ENCODE data around the gene BSDC1.
"Not testable (repeated sequence)": the region's sequence is repeated elsewhere in the genome, so short reads cannot be mapped to it uniquely, and the experiment has no call there.

BSDC1 gene

DNA sequence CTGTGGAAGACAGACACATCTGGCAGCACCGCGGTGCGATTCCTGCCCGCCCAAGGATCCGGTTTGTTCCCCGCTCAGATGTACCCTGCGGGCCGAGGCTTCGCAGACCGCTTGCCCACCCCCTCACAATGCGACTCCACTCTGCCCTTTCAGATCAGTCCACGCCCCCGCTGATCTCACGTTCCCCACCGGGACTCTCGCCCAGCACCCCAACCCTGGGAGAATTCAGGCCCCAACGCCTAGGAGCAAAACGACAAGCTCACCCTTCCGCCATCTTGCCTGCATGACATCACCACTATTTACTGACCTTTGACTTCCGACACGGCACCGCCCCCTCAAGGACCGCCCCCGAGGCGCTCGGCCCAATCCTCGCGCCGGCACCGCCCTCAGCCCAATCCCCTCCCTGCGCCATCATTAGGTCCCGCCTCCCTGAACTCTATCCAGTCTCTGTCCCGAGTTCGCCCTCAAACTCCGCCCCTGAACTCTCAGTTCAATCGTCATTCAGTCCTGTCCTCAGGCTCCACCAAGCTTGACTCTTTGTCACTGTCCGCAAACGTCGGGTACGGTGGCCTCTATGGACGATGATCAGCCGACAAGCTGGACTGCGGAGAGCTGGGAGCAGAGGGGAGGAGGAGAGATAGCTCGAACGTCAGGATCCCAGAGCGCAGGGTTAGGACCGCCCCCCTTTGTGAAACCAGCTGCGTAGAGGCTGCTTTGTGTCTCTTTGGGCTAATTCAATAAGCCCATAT lies at the start of gene BSDC1:
BSDC1 (minus strand) TSS at position 301 of the 749 bp plus-strand sequence; CDS start at position 274, 27 bp downstream.
- Histone ChIP-seq H3K4me1 (ENCODE audit: low read length) (peaks cover 7% of the 10 kb centered on the region), H3K27ac (ENCODE audit: low read length) (peak within 1 kb of the TSS; percentile 46), H3K9ac (ENCODE audit: low read length) (peak within 1 kb of the TSS; percentile 83), H3K9me3 (ENCODE audit: insufficient read depth, low read length) (no peaks in the 10 kb centered on the region), H3K4me3 (ENCODE audit: low read length) (peak within 1 kb of the TSS; percentile 91), H3K79me2 (ENCODE audit: low read length) (peaks cover 14% of the 10 kb centered on the region), H2AFZ (ENCODE audit: low read depth, low read length) (peak within 1 kb of the TSS; percentile 69), H4K20me1 (ENCODE audit: insufficient read depth, low read length) (no peaks in the 10 kb centered on the region), H3K27me3 (ENCODE audit: low read depth, low read length) (no peaks in the 10 kb centered on the region), H3K4me2 (ENCODE audit: low read length) (peak within 1 kb of the TSS; percentile 92), H3K36me3 (replicated peaks; ENCODE audit: low read depth, low read length) (no peaks in the 10 kb centered on the region)
- TF ChIP-seq EZH2phosphoT487 (IDR thresholded peaks at IDR 0.05; ENCODE audit: low read depth), result no peak
- TF ChIP-seq, protein P1, sequence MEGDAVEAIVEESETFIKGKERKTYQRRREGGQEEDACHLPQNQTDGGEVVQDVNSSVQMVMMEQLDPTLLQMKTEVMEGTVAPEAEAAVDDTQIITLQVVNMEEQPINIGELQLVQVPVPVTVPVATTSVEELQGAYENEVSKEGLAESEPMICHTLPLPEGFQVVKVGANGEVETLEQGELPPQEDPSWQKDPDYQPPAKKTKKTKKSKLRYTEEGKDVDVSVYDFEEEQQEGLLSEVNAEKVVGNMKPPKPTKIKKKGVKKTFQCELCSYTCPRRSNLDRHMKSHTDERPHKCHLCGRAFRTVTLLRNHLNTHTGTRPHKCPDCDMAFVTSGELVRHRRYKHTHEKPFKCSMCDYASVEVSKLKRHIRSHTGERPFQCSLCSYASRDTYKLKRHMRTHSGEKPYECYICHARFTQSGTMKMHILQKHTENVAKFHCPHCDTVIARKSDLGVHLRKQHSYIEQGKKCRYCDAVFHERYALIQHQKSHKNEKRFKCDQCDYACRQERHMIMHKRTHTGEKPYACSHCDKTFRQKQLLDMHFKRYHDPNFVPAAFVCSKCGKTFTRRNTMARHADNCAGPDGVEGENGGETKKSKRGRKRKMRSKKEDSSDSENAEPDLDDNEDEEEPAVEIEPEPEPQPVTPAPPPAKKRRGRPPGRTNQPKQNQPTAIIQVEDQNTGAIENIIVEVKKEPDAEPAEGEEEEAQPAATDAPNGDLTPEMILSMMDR (IDR thresholded peaks at IDR 0.05; ENCODE audit: low read depth, low read length), result no peak

DNA sequence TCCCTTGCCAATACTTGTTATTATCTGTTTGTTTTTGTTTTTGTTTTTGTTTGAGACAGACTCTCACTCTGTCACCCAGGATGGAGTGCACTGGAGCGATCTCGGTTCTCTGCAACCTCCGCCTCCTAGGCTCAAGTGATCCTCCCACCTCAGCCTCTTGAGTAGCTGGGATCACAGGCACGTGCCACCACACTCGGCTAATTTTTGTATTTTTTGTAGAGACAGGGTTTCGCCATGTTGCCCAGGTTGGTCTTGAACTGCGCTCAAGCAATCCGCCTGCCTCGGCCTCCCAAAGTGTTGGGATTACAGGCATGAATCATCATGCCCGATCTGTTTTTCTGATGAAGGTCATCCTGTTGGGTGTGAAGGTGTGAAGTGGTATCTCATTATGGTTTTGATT lies 47.2 kb upstream of the BSDC1 start:
- H3K9me3 ChIP-seq (ENCODE audit: insufficient read depth, low read length); H3K4me1 ChIP-seq (ENCODE audit: low read length); H3K79me2 ChIP-seq (ENCODE audit: low read length); H4K20me1 ChIP-seq (ENCODE audit: insufficient read depth, low read length); H3K4me2 ChIP-seq (ENCODE audit: low read length); H3K9ac ChIP-seq (ENCODE audit: low read length); H3K4me3 ChIP-seq (ENCODE audit: low read length); H2AFZ ChIP-seq (ENCODE audit: low read depth, low read length); H3K27me3 ChIP-seq (ENCODE audit: low read depth, low read length); H3K36me3 ChIP-seq (replicated peaks; ENCODE audit: low read depth, low read length); H3K27ac ChIP-seq (ENCODE audit: low read length): not testable (repeated sequence)

DNA sequence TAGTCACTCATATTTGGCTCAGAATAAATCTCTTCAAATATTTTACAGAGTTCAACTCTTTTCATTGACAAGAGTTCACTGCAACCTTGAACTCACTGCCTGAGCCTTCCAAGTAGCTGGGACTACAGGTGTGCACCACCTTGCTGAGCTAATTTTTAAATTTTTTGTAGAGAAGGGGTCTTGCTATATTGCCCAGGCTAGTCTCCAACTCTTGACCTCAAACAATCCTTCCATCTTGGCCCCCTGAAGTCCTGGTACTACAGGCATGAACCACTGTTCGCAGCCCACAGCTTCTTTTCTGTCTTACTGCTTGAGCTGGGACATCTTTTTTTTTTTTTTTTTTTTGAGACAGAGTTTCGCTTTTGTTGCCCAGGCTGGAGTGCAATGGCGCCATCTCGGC lies 44.5 kb upstream of the BSDC1 start:
- H3K4me2 ChIP-seq (ENCODE audit: low read length); H4K20me1 ChIP-seq (ENCODE audit: insufficient read depth, low read length); H3K9ac ChIP-seq (ENCODE audit: low read length); H3K9me3 ChIP-seq (ENCODE audit: insufficient read depth, low read length); H3K4me1 ChIP-seq (ENCODE audit: low read length); H2AFZ ChIP-seq (ENCODE audit: low read depth, low read length); H3K36me3 ChIP-seq (replicated peaks; ENCODE audit: low read depth, low read length); H3K4me3 ChIP-seq (ENCODE audit: low read length); H3K27me3 ChIP-seq (ENCODE audit: low read depth, low read length); H3K79me2 ChIP-seq (ENCODE audit: low read length); H3K27ac ChIP-seq (ENCODE audit: low read length): not testable (repeated sequence)

DNA sequence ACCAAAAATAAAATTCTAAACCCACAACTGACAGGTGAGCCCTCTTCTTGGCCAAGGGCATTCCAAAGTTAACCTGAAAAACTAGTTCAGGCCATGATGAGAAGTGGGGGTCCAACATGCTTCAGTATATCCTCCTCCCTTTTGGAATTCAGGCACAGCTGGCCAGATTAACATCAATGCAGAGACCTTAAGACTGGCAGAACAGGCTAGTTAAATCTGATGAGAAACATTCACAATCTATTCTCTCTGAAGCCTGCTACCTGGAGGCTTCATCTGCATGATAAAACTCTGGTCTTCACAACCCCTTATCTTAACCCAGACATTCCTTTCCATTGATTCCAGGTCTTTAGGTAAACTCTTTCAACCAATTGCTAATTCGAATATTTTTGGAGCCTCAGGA lies 43.9 kb upstream of the BSDC1 start:
- no peaks in the 10 kb centered on the region for H3K9me3 ChIP-seq (ENCODE audit: insufficient read depth, low read length)
- no peaks in the 10 kb centered on the region for H3K4me1 ChIP-seq (ENCODE audit: low read length)
- H2AFZ ChIP-seq (ENCODE audit: low read depth, low read length), result no peak overlapping the region
- TF ChIP-seq EZH2phosphoT487 (IDR thresholded peaks at IDR 0.05; ENCODE audit: low read depth), result no peak
- TF ChIP-seq, protein P1 (IDR thresholded peaks at IDR 0.05; ENCODE audit: low read depth, low read length), result no peak
- H3K4me3 ChIP-seq (ENCODE audit: low read length), result no peak overlapping the region
- no peaks in the 10 kb centered on the region for H3K27me3 ChIP-seq (ENCODE audit: low read depth, low read length)
- no peaks in the 10 kb centered on the region for H3K36me3 ChIP-seq (replicated peaks; ENCODE audit: low read depth, low read length)
- no peak overlapping the region for H3K9ac ChIP-seq (ENCODE audit: low read length)
- H3K79me2 ChIP-seq (ENCODE audit: low read length), result no peaks in the 10 kb centered on the region
- H3K27ac ChIP-seq (ENCODE audit: low read length), result no peak overlapping the region
- no peak overlapping the region for H3K4me2 ChIP-seq (ENCODE audit: low read length)
- H4K20me1 ChIP-seq (ENCODE audit: insufficient read depth, low read length), result no peaks in the 10 kb centered on the region

DNA sequence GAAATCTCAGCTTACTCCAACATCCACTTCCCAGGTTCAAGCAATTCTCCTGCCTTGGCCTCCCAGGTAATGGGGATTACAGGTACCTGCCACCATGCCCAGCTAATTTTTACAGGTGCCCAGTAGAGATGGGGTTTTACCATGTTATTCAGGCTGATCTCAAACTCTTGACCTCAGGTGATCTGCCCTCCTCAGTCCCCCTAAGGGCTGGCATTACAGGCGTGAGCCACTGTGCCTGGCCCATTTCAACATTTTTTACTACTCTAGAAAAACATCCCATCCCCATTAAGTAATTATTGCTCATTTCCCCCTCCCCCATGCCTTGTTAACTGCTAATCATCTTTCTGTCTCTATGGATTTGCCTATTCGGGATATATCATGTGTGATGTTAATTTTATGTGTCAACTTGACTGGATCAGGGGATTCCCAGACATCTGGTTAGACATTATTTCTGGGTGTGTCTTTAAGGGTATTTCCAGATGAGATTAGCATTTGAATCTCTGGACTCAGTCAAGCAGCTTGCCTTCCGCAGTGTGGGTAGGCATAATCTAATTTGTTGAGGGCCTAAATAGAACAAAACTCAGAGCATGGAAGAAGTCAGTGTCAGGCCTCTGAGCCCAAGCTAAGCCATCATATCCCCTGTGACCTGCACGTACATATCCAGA lies 37.6 kb upstream of the BSDC1 start:
- peak overlapping the region; percentile 24; the same call in 1 of the 2 replicates for H3K9ac ChIP-seq (ENCODE audit: low read length)
- no peaks in the 10 kb centered on the region for H3K36me3 ChIP-seq (replicated peaks; ENCODE audit: low read depth, low read length)
- H3K4me2 ChIP-seq (ENCODE audit: low read length), result peak overlapping the region; percentile 55
- TF ChIP-seq EZH2phosphoT487 (IDR thresholded peaks at IDR 0.05; ENCODE audit: low read depth), result no peak
- TF ChIP-seq, protein P1 (IDR thresholded peaks at IDR 0.05; ENCODE audit: low read depth, low read length), result no peak
- peak overlapping the region; percentile 62; the same call in 1 of the 2 replicates for H2AFZ ChIP-seq (ENCODE audit: low read depth, low read length)
- H3K9me3 ChIP-seq (ENCODE audit: insufficient read depth, low read length), result no peaks in the 10 kb centered on the region
- no peaks in the 10 kb centered on the region for H3K79me2 ChIP-seq (ENCODE audit: low read length)
- peak overlapping the region; percentile 70 for H3K27ac ChIP-seq (ENCODE audit: low read length)
- no peaks in the 10 kb centered on the region for H4K20me1 ChIP-seq (ENCODE audit: insufficient read depth, low read length)
- no peak overlapping the region for H3K4me3 ChIP-seq (ENCODE audit: low read length)
- peaks cover 18% of the 10 kb centered on the region for H3K4me1 ChIP-seq (ENCODE audit: low read length)
- H3K27me3 ChIP-seq (ENCODE audit: low read depth, low read length), result no peaks in the 10 kb centered on the region

Data from OCI-LY3 (cell line).